ENCODE results near the gene CCDC157.

The CCDC157 gene

GRCh38 chr22:30357236-30357570, 396 bp downstream of the CCDC157 start:
- DNase-seq (ENCODE audit: low read depth) = no peak

GRCh38 chr22:30357650-30358215, 926 bp downstream of the CCDC157 start:
- DNase-seq (ENCODE audit: low read depth) = no peak

GRCh38 chr22:30358541-30358940, 1.7 kb downstream of the CCDC157 start:
- DNase-seq (ENCODE audit: low read depth) = no peak

- DNase-seq (ENCODE audit: low read depth) = no peak
These were observed 5.3 kb downstream of the CCDC157 start for GRCh38 chr22:30361916-30362650.

- no peak for DNase-seq (ENCODE audit: low read depth)
These were observed 6.0 kb downstream of the CCDC157 start for GRCh38 chr22:30362651-30363281.

GRCh38 chr22:30365891-30366290, 9.1 kb downstream of the CCDC157 start:
- no peak for DNase-seq (ENCODE audit: low read depth)

GRCh38 chr22:30368420-30368819, 11.6 kb downstream of the CCDC157 start:
- DNase-seq (ENCODE audit: low read depth) = no peak

- DNase-seq (ENCODE audit: low read depth) = no peak
These were observed 13.9 kb downstream of the CCDC157 start for GRCh38 chr22:30370641-30371230.

GRCh38 chr22:30371321-30371720, 14.5 kb downstream of the CCDC157 start:
- no peak for DNase-seq (ENCODE audit: low read depth)

GRCh38 chr22:30371981-30372380, 15.2 kb downstream of the CCDC157 start:
- DNase-seq (ENCODE audit: low read depth) = no peak

- no peak for DNase-seq (ENCODE audit: low read depth)
These were observed 16.1 kb downstream of the CCDC157 start for GRCh38 chr22:30372915-30373314.

- no peak for DNase-seq (ENCODE audit: low read depth)
These were observed 16.8 kb downstream of the CCDC157 start for GRCh38 chr22:30373331-30374325.

GRCh38 chr22:30375312-30375849, 18.6 kb downstream of the CCDC157 start:
- no peak for DNase-seq (ENCODE audit: low read depth)

GRCh38 chr22:30380011-30380410, 23.2 kb downstream of the CCDC157 start:
- DNase-seq (ENCODE audit: low read depth) = no peak

- no peak for DNase-seq (ENCODE audit: low read depth)
These were observed 24.5 kb downstream of the CCDC157 start for GRCh38 chr22:30381264-30381663.

- DNase-seq (ENCODE audit: low read depth) = no peak
These were observed 25.5 kb downstream of the CCDC157 start for GRCh38 chr22:30382340-30382739.

- no peak for DNase-seq (ENCODE audit: low read depth)
These were observed 26.3 kb downstream of the CCDC157 start for GRCh38 chr22:30383061-30383460.

GRCh38 chr22:30385942-30386341, 29.1 kb downstream of the CCDC157 start:
- no peak for DNase-seq (ENCODE audit: low read depth)

GRCh38 chr22:30386608-30386959, 29.8 kb downstream of the CCDC157 start:
- no peak for DNase-seq (ENCODE audit: low read depth)

GRCh38 chr22:30386960-30387827, 30.4 kb downstream of the CCDC157 start, which contains the start of gene RNF215:
Gene RNF215, minus strand, starts transcription at chr22:30387411. Its CDS starts 98 bp downstream, at chr22:30387313.
- no peak for DNase-seq (ENCODE audit: low read depth)
